Right lobe of liver (tissue), 6 donors: ENCODE results near the gene OR51A7. TPM values are rescaled to one million over a fixed set of nuclear protein-coding genes. Genes with fewer than 3 reads are reported as not detected.
"Not testable (repeated sequence)": the region's sequence is repeated elsewhere in the genome, so short reads cannot be mapped to it uniquely, and the experiment has no call there.

Experiments
- ATAC-seq, 4 donors: fragments of 200-7000 bp; cut with Tn5 transposase; one replicate each; pipeline ENCODE4 v1.9.1; 2020; ENCODE audit warnings: mild to moderate bottlenecking in 4 of 4, moderate library complexity in 4 of 4
- DNase-seq, 3 donors: peaks; one replicate each; pipeline ENCODE4 v3.0.0-alpha.2; 2020
- H3K27ac ChIP-seq, 3 donors: fragments of 200-600 bp; one replicate each; pipeline ENCODE4 v1.8.0; 2022
- H3K27me3 ChIP-seq, 2 donors: fragments of 200-600 bp; one replicate each; pipeline ENCODE4 v1.8.0; 2022
- H3K36me3 ChIP-seq, 4 donors: fragments of 200-600 bp; sonication (generic) in 1 of 4; one replicate each; pipeline versions ENCODE4 v1.5.1 to v1.8.0; 2017 to 2022; ENCODE audit warnings: control low read depth in 1 of 4
- H3K4me1 ChIP-seq, 4 donors: fragments of 200-600 bp; sonication (generic) in 1 of 4; one replicate each; pipeline versions ENCODE4 v1.5.1 to v1.8.0; 2017 to 2022; ENCODE audit warnings: control low read depth in 1 of 4
- H3K4me3 ChIP-seq, 3 donors: fragments of 200-600 bp; one replicate each; pipeline ENCODE4 v1.8.0; 2022
- H3K9me3 ChIP-seq, 4 donors: fragments of 200-600 bp; sonication (generic) in 1 of 4; one replicate each; pipeline versions ENCODE4 v1.5.1 to v1.8.0; 2017 to 2022; ENCODE audit warnings: control low read depth in 1 of 4
- POLR2A ChIP-seq: fragments of 450-650 bp; IDR thresholded peaks from one replicate; pipeline ENCODE4 v1.6.1; 2017; ENCODE audit warnings: antibody characterized with exemption, mild to moderate bottlenecking
- WGBS: methylation state at CpG from one replicate; pipeline ENCODE4 v1.1.6; 2018; ENCODE audit warnings: low coverage, low lambda C conversion rate; ENCODE audit not compliant: insufficient coverage; ENCODE audit errors: missing lambda C conversion rate; 5-methylcytosine and 5-hydroxymethylcytosine counted together
- intact Hi-C, 2 donors: fragments of 100-400 bp; cut with DNase I; formaldehyde crosslinking; loops; one replicate each; pipeline versions ENCODE4 v1.11.2 to v1.14.1; 2022
- total RNA-seq, 6 experiments: library from RNA; depleted of rRNA in 2 of 6; stranded (reverse); fragments of >200 nt in 2 of 6; fragmentation: NEBNext Ultra II Directional in 3 of 6; extraction: Animal tissue kit (Norgen Biotek cat#: 25700) in 3 of 6; gene quantifications; one replicate each; pipeline versions ENCODE4 v1.1.0 to v1.2.4, GENCODE V29; 2016 to 2023
- TF ChIP-seq, protein P1 (sequence below), 4 donors: fragments of 200-600 bp in 3 of 4; fragments of 450-650 bp in 1 of 4; IDR thresholded peaks; one replicate each; pipeline versions ENCODE4 v1.5.1 to v1.8.0; 2016 to 2022; ENCODE audit warnings: antibody characterized with exemption in 4 of 4, mild to moderate bottlenecking in 2 of 4
- donor health status: DM: no; HTN: yes; CAD: no.
- donor health status: DM: no; HTN: no; CAD: no.
- donor health status: DM: no; HTN: no; CAD: no.
- donor health status: DM: no; HTN: yes; CAD: no.
- donor health status: DM: no; HTN: yes; CAD: no.

The OR51A7 gene
- total RNA-seq, 6 experiments from 2014 or later: not detected

DNA sequence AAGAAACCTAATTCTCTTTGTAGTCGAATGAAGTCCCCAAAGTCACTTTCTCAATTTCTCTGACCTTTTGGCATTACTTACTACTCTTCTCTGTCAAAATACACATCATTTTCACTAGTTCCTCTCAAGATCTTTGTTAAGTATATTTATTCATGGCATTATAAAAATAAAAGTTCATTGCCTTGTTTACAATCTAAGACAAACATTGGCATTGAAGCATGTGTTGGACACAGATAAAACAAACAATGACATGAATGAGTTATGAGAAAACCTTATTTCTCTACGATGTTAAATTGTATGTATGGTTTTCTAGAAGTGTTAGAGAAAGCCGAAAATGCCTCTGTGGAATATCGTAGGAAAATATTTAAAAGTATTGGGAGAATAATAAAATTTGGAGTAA lies 29.2 kb downstream of the OR51A7 start:
- Histone ChIP-seq H3K9me3 (no peaks in the 10 kb centered on the region), H3K4me1 (no peaks in the 10 kb centered on the region), H3K27ac (no peak overlapping the region), H3K36me3 (no peaks in the 10 kb centered on the region), H3K27me3 (no peaks in the 10 kb centered on the region), H3K4me3 (no peak overlapping the region)
- WGBS: 40% methylated on average over 4 of the region's 4 CpGs
- intact Hi-C loops: no loop called here
- DNase-seq: no peak
- ATAC-seq: no peak
- TF ChIP-seq, protein P1, sequence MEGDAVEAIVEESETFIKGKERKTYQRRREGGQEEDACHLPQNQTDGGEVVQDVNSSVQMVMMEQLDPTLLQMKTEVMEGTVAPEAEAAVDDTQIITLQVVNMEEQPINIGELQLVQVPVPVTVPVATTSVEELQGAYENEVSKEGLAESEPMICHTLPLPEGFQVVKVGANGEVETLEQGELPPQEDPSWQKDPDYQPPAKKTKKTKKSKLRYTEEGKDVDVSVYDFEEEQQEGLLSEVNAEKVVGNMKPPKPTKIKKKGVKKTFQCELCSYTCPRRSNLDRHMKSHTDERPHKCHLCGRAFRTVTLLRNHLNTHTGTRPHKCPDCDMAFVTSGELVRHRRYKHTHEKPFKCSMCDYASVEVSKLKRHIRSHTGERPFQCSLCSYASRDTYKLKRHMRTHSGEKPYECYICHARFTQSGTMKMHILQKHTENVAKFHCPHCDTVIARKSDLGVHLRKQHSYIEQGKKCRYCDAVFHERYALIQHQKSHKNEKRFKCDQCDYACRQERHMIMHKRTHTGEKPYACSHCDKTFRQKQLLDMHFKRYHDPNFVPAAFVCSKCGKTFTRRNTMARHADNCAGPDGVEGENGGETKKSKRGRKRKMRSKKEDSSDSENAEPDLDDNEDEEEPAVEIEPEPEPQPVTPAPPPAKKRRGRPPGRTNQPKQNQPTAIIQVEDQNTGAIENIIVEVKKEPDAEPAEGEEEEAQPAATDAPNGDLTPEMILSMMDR (IDR thresholded peaks at IDR 0.05): no peak
- no peak for TF ChIP-seq POLR2A

DNA sequence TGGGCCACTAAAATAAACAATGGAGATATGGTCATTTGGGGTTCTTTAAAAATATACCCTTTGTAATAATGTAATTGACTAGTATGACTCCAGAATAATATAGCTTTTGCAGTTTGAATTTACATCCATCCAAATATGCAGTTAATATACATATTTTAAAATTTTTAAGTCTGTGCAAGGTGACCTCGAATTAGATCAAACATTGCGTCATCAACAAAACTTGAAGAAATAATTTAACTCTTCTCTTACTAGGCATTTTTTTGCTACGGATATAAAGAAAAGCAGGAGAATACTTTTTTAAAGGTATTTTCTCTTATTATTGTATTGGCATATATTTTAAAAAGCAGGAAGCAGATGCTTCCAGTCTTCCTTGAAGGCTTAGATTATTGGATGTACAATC lies 33.2 kb downstream of the OR51A7 start:
- H3K4me1 ChIP-seq: no peaks in the 10 kb centered on the region
- no peaks in the 10 kb centered on the region for H3K36me3 ChIP-seq
- intact Hi-C loops: no loop called here
- H3K27me3 ChIP-seq: no peaks in the 10 kb centered on the region
- 47% methylated on average over 3 of the region's 3 CpGs for WGBS
- TF ChIP-seq, protein P1 (IDR thresholded peaks at IDR 0.05): no peak
- TF ChIP-seq POLR2A: no peak
- DNase-seq: no peak
- H3K4me3 ChIP-seq: no peak overlapping the region
- no peaks in the 10 kb centered on the region for H3K9me3 ChIP-seq
- no peak overlapping the region for H3K27ac ChIP-seq
- ATAC-seq: no peak

DNA sequence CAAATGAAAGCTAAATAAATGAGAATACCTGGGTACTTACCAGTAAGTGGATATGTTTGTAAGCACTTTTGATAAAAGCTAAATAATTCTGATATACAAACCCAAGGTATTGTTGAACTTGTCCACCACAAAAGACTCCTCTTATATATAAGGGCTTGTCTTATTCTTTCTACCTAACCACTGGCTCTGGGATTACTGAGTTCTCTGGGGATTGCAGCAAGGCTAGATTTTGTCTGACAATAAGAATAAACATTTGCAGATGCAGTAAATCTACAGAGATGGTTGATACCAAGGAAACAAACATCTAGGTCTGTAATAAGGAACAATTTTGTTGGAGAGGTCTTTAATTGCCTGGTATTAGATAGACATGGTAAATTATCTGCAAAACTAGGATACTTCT lies 43.9 kb downstream of the OR51A7 start, which contains the start of gene OR51A4:
Gene OR51A4, minus strand, starts transcription at position 101 of the 400 bp plus-strand sequence. CDS start 505 bp downstream, outside the sequence.
- DNase-seq (no peak), ATAC-seq (no peak)
- H3K4me3 ChIP-seq: no peak within 1 kb of the TSS
- H3K27ac ChIP-seq: no peak within 1 kb of the TSS
- no peaks in the 10 kb centered on the region for H3K9me3 ChIP-seq
- intact Hi-C loops: no loop called here
- no peaks in the 10 kb centered on the region for H3K27me3 ChIP-seq
- TF ChIP-seq, protein P1 (IDR thresholded peaks at IDR 0.05): no peak
- no peak for TF ChIP-seq POLR2A
- no peaks in the 10 kb centered on the region for H3K4me1 ChIP-seq
- no peaks in the 10 kb centered on the region for H3K36me3 ChIP-seq

DNA sequence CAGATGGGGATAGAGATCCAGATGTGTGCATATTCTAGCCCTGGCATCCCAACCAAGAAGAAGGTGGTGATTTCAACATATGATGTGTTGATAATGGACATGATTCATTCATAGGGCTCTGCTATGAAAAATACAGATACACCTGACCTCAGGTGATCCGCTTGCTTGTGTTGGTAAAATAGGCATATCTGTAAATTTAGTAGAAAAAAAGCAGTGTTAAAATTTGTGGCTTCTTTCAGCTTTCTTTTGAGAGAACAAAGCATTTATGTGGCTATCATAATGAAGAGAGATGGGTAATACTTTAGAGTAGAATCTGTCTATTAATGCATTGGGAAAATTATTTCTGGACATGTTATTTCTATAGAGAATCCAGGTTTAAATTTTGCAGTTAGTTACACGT lies 52.0 kb downstream of the OR51A7 start, which contains the start of gene OR51A2:
Gene OR51A2, minus strand, starts transcription at position 101 of the 400 bp plus-strand sequence. Its CDS starts 0 bp downstream, at position 101.
- H3K27me3 ChIP-seq, H3K9me3 ChIP-seq, H3K4me1 ChIP-seq, H3K4me3 ChIP-seq, ATAC-seq, H3K36me3 ChIP-seq, H3K27ac ChIP-seq, intact Hi-C loops, DNase-seq: not testable (repeated sequence)
- 46% methylated on average over 2 of the region's 2 CpGs for WGBS

DNA sequence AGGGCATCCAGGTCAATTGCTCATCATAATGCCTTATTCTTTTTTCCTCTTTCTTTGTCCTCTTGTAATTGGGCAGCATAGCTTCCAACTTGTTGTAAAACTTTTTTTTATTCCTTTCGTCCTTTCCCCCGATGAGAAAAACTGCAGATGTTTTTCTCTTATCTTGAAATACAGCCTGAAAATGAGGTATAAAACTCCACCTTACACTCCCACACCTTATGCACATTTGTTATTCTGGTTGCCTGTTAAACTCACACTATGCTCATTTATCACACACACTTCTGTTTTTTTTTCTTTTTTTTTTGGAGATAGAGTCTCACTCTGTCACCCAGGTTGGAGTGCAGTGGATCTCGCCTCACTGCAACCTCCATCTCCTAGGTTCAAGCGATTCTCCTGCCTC lies 53.8 kb downstream of the OR51A7 start:
- DNase-seq (no peak), ATAC-seq (no peak)
- TF ChIP-seq, protein P1 (IDR thresholded peaks at IDR 0.05): no peak
- TF ChIP-seq POLR2A: no peak
- Histone ChIP-seq H3K4me1 (no peaks in the 10 kb centered on the region), H3K27ac (no peak overlapping the region), H3K4me3 (no peak overlapping the region), H3K27me3 (no peaks in the 10 kb centered on the region), H3K36me3 (no peaks in the 10 kb centered on the region), H3K9me3 (no peaks in the 10 kb centered on the region)
- WGBS: 29% methylated on average over 2 of the region's 4 CpGs
- intact Hi-C loops: no loop called here

Other genes with a start within 250 kb of the OR51A7 start
- not detected for gene OR51E2, start 205.9 kb upstream of the OR51A7 start, total RNA-seq
- not detected for gene MMP26, start 199.0 kb upstream of the OR51A7 start, total RNA-seq
- gene OR51F1, start 133.8 kb upstream of the OR51A7 start, total RNA-seq: not detected
- not detected for gene OR52R1, start 99.4 kb upstream of the OR51A7 start, total RNA-seq
- gene OR51F2, start 82.5 kb upstream of the OR51A7 start, total RNA-seq: not detected
- not detected for gene OR51S1, start 54.6 kb upstream of the OR51A7 start, total RNA-seq
- gene OR51T1, start 21.9 kb upstream of the OR51A7 start, total RNA-seq: not detected
- not detected for gene OR51G2, start 15.6 kb downstream of the OR51A7 start, total RNA-seq
- not detected for gene OR51G1, start 20.6 kb downstream of the OR51A7 start, total RNA-seq
- not detected for gene OR51A4, start 43.8 kb downstream of the OR51A7 start, total RNA-seq
- not detected for gene OR51A2, start 51.9 kb downstream of the OR51A7 start, total RNA-seq
- not detected for gene OR51L1, start 91.1 kb downstream of the OR51A7 start, total RNA-seq
- not detected for gene OR52J3, start 142.7 kb downstream of the OR51A7 start, total RNA-seq
- not detected for gene OR52E2, start 155.8 kb downstream of the OR51A7 start, total RNA-seq
- not detected for gene OR52E1, start 165.8 kb downstream of the OR51A7 start, total RNA-seq
- not detected for gene OR52A5, start 234.6 kb downstream of the OR51A7 start, total RNA-seq